HepG2 (cell line): ENCODE results near the gene LAMB2. TPM values are rescaled to one million over a fixed set of nuclear protein-coding genes. Genes with fewer than 3 reads are reported as not detected.
A peak's percentile ranks its signal among the peaks of the same experiment; 100 is the strongest.

Experiments
- BCLAF1 ChIP-seq: fragments of 450-650 bp; IDR thresholded peaks from 2 replicates; pipeline ENCODE4 v1.6.1; 2017; ENCODE audit warnings: mild to moderate bottlenecking
- HNF4A ChIP-seq: sonication (generic); formaldehyde crosslinking; IDR thresholded peaks from 2 replicates; pipeline ENCODE4 v1.4.0; 2020; ENCODE audit warnings: missing genetic modification reagents
- MXD4 ChIP-seq: IDR thresholded peaks from 2 replicates; pipeline ENCODE4 v1.6.1; 2016; ENCODE audit warnings: mild to moderate bottlenecking, missing biosample characterization, missing genetic modification reagents
- MYC ChIP-seq: sonication (generic); formaldehyde crosslinking; IDR thresholded peaks from 2 replicates; pipeline ENCODE4 v1.9.0; 2021; ENCODE audit warnings: missing genetic modification reagents, borderline replicate concordance
- PBX2 ChIP-seq: IDR thresholded peaks from 2 replicates; pipeline ENCODE4 v1.6.1; 2016; ENCODE audit warnings: control low read depth
- SMAD9 ChIP-seq: sonication (generic); formaldehyde crosslinking; IDR thresholded peaks from 2 replicates; pipeline ENCODE4 v1.5.1; 2020; ENCODE audit warnings: mild to moderate bottlenecking, missing genetic modification reagents
- TFDP1 ChIP-seq: IDR thresholded peaks from 2 replicates; pipeline ENCODE4 v1.6.1; 2016; ENCODE audit warnings: missing compliant biosample characterization, missing genetic modification reagents, borderline replicate concordance
- THYN1 ChIP-seq: sonication (generic); formaldehyde crosslinking; IDR thresholded peaks from 2 replicates; pipeline ENCODE4 v1.8.1; 2023; ENCODE audit warnings: low read depth, mild to moderate bottlenecking, moderate library complexity, missing genetic modification reagents, borderline replicate concordance
- TP53 ChIP-seq: sonication (generic); formaldehyde crosslinking; conservative IDR thresholded peaks from 2 replicates; pipeline ENCODE4 v1.4.0; 2020; ENCODE audit warnings: missing genetic modification reagents
- TRAFD1 ChIP-seq: sonication (generic); formaldehyde crosslinking; IDR thresholded peaks from 2 replicates; pipeline ENCODE4 v1.5.1; 2020; ENCODE audit warnings: missing genetic modification reagents, mild to moderate bottlenecking, borderline replicate concordance
- XRCC5 ChIP-seq: fragments of 200-400 bp; formaldehyde crosslinking; optimal IDR thresholded peaks from 2 replicates; pipeline ENCODE3; 2017; ENCODE audit warnings: mild to moderate bottlenecking, low read length
- ZMYM2 ChIP-seq: sonication (generic); formaldehyde crosslinking; IDR thresholded peaks from 2 replicates; pipeline ENCODE4 v1.8.0; 2022; ENCODE audit warnings: mild to moderate bottlenecking, missing genetic modification reagents
- ZNF350 ChIP-seq: sonication (generic); formaldehyde crosslinking; IDR thresholded peaks from 2 replicates; pipeline ENCODE4 v1.4.0; 2020; ENCODE audit warnings: mild to moderate bottlenecking, low read depth, missing genetic modification reagents, borderline replicate concordance
- ZNF580 ChIP-seq: IDR thresholded peaks from 2 replicates; pipeline ENCODE4 v1.6.1; 2016; ENCODE audit warnings: low read depth, borderline replicate concordance
- ZNF609 ChIP-seq: sonication (generic); formaldehyde crosslinking; IDR thresholded peaks from 2 replicates; pipeline ENCODE4 v1.4.0; 2020; ENCODE audit warnings: mild to moderate bottlenecking, missing genetic modification reagents, borderline replicate concordance
- ZSCAN25 ChIP-seq: sonication (generic); formaldehyde crosslinking; IDR thresholded peaks from 2 replicates; pipeline ENCODE4 v1.8.0; 2022; ENCODE audit warnings: mild to moderate bottlenecking, missing genetic modification reagents
- polyA plus RNA-seq, 8 experiments: library from polyadenylated mRNA; depleted of rRNA in 3 of 8; stranded (reverse) in 7 of 8; unstranded in 1 of 8; fragments of >200 nt; fragmentation: Illumina TruSeq in 4 of 8; extraction: Trizol in 4 of 8; gene quantifications; 2 replicates each; pipeline versions ENCODE4 v1.2.1 to v1.2.3, GENCODE V29; 2011 to 2016; ENCODE audit warnings: low read depth in 4 of 8, missing spikeins in 1 of 8, mixed read lengths in 1 of 8; ENCODE audit not compliant: insufficient read depth in 1 of 8
- total RNA-seq, 5 experiments: library from RNA; depleted of rRNA; stranded (reverse); fragments of >200 nt; fragmentation: Illumina TruSeq; extraction: Trizol; gene quantifications; 2 replicates each; pipeline ENCODE4 v1.2.3, GENCODE V29; 2016; ENCODE audit warnings: low read depth in 1 of 5

The LAMB2 gene
- total and polyA plus RNA-seq, 2 of the 13 experiments (the other 11 are each of a cell fraction or from before 2014, with no cell fraction given) = 208 to 443 TPM

- TF ChIP-seq TRAFD1 = no peak
- no peak for TF ChIP-seq ZSCAN25 (CRISPR knock-in tag)
- peak; percentile 2; the same call in 1 of the 2 replicates for TF ChIP-seq TFDP1 (CRISPR knock-in tag)
- no peak for TF ChIP-seq BCLAF1
- TF ChIP-seq MYC = peak; percentile 22; the same call in 1 of the 2 replicates
- 0 out of 2 replicates have a peak, but pooled peaks have one; percentile 19 for TF ChIP-seq ZNF350 (CRISPR knock-in tag)
- TF ChIP-seq SMAD9 (CRISPR knock-in tag) = no peak
- no peak for TF ChIP-seq ZMYM2 (CRISPR knock-in tag)
- no peak for TF ChIP-seq ZNF580
- TF ChIP-seq THYN1 (CRISPR knock-in tag) = no peak
- no peak for TF ChIP-seq TP53 (CRISPR knock-in tag)
- no peak for TF ChIP-seq MXD4 (CRISPR knock-in tag)
- TF ChIP-seq PBX2 = no peak
- TF ChIP-seq ZNF609 = no peak; the same call in 1 of the 2 replicates
- no peak for TF ChIP-seq XRCC5
- TF ChIP-seq HNF4A (CRISPR knock-in tag) = no peak
These were observed 39.7 kb downstream of the LAMB2 start (continued) for GRCh38 chr3:49092938-49093852.
